CD4-positive, alpha-beta T cell (primary cell): ENCODE data around the gene CERS6. TPM values are rescaled to one million over a fixed set of nuclear protein-coding genes. Genes with fewer than 3 reads are reported as not detected.
A peak's percentile ranks its signal among the peaks of the same experiment; 100 is the strongest.

Source experiments
- ATAC-seq: fragments of 200-7000 bp; cut with Tn5 transposase; one replicate; pipeline ENCODE4 v1.10.0; 2022; ENCODE audit warnings: mild to moderate bottlenecking; ENCODE audit not compliant: poor library complexity
- CTCF ChIA-PET: fragments of 350-600 bp; sonication (Branson Sonifier 250); formaldehyde crosslinking; loops from one replicate; lab custom pipeline; 2021; ENCODE audit warnings: antibody characterized with exemption, inconsistent platforms; lab: Charles Lee
- POLR2A ChIA-PET: fragments of 350-600 bp; sonication (Branson Sonifier 250); formaldehyde crosslinking; loops from one replicate; lab custom pipeline; 2021; ENCODE audit warnings: antibody characterized with exemption, inconsistent platforms; lab: Charles Lee
- DNase-seq, 14 experiments: peaks; one replicate each; pipeline ENCODE4 v3.0.0-alpha.2; 2013 to 2020; ENCODE audit warnings: mixed read lengths in 2 of 14
- H3K27ac ChIP-seq, 2 donors: one replicate each; pipeline versions ENCODE4 v1.5.1 to v1.7.0; 2013; ENCODE audit warnings: low read length in 2 of 2, low read depth in 1 of 2, mild to moderate bottlenecking in 1 of 2
- H3K27me3 ChIP-seq, 2 experiments: 1 replicate in 1 of 2; 2 replicates in 1 of 2; pipeline versions ENCODE4 v1.6.1 to v1.7.0; 2013; ENCODE audit warnings: low read length in 2 of 2, control low read depth in 1 of 2, mild to moderate bottlenecking in 1 of 2, moderate library complexity in 1 of 2; ENCODE audit not compliant: insufficient read depth in 2 of 2, control insufficient read depth in 1 of 2
- H3K36me3 ChIP-seq: one replicate; pipeline ENCODE4 v1.6.1; 2013; ENCODE audit warnings: low read length, control low read depth; ENCODE audit not compliant: insufficient read depth
- H3K4me1 ChIP-seq: one replicate; pipeline ENCODE4 v1.6.1; 2013; ENCODE audit warnings: low read length, control low read depth; ENCODE audit not compliant: insufficient read depth
- H3K4me3 ChIP-seq: one replicate; pipeline ENCODE4 v1.5.1; 2013; ENCODE audit warnings: mild to moderate bottlenecking, low read length, moderate library complexity
- H3K9me3 ChIP-seq, 2 experiments: 1 replicate in 1 of 2; 2 replicates in 1 of 2; pipeline versions ENCODE4 v1.6.1 to v1.7.0; 2013; ENCODE audit warnings: low read length in 2 of 2, mild to moderate bottlenecking in 2 of 2, control low read depth in 1 of 2, moderate library complexity in 1 of 2; ENCODE audit not compliant: control insufficient read depth in 1 of 2, insufficient read depth in 1 of 2
- H3K27ac Mint-ChIP-seq: one replicate; pipeline ENCODE4 v1.8.0; 2020; ENCODE audit warnings: mixed read lengths
- H3K27me3 Mint-ChIP-seq: one replicate; pipeline ENCODE4 v1.8.0; 2021; ENCODE audit warnings: mixed read lengths
- H3K36me3 Mint-ChIP-seq: one replicate; pipeline ENCODE4 v1.8.0; 2021; ENCODE audit warnings: low read depth, mixed read lengths
- H3K4me1 Mint-ChIP-seq: one replicate; pipeline ENCODE4 v1.8.0; 2021; ENCODE audit warnings: low read depth, mixed read lengths
- H3K4me3 Mint-ChIP-seq: one replicate; pipeline ENCODE4 v1.8.0; 2020; ENCODE audit warnings: mild to moderate bottlenecking, mixed read lengths
- H3K9me3 Mint-ChIP-seq: one replicate; pipeline ENCODE4 v1.8.0; 2020; ENCODE audit warnings: mixed read lengths
- intact Hi-C, 2 experiments: fragments of 100-400 bp; cut with DNase I in 1 of 2; cut with micrococcal nuclease in 1 of 2; formaldehyde crosslinking; loops; one replicate each; pipeline versions ENCODE4 v1.15.1 to v1.9.0; 2023 to 2025; cut with DNase I, micrococcal nuclease
- total RNA-seq, 174 experiments: library from RNA in 2 of 174; stranded (reverse) in 2 of 174; gene quantifications; one replicate each; pipeline ENCODE4 v1.2.3 and lab custom pipeline; 2021 to 2026
- TF ChIP-seq, protein P1 (sequence below): fragments of 200-600 bp; IDR thresholded peaks from one replicate; pipeline ENCODE4 v1.8.0; 2022; ENCODE audit warnings: antibody characterized with exemption, mild to moderate bottlenecking

Gene CERS6
- total RNA-seq, 2 experiments from 2014 or later: 16.9 to 17.9 TPM

DNA sequence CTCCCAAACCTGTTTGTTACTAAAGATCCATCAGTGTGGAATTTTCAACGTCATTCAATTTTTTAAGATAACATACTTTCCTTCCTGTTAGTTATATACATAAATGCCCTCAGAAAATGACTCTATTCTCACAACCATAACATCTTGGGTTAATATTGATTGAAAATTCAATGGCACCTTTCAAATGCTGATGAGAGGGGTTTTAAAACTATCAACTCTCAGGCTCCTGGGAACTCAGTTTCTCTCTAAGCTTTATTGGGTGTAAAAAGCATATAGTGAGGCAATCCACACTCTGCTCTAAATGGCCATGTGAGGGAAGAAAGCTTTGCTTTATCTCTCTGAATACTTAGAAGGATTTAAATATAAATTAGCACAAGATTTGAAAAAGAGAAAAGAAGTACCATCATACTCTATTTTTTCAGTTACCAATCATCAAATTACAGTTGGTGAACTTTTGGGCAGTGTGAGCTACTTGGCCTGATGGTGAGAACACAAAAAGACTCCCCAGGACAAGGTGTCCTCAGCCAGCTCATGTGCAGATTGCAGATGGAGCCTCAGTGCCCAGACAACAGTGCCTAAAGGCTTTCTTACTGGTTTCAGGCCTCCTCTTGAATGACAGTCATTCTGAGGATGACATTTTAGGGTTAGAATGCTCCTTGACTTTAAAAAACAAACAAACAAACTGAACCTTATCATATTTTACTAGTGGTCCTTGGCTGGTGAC lies 24.6 kb upstream of the CERS6 start:
- no peak for DNase-seq
- ATAC-seq: no peak
- ChIA-PET CTCF (no interaction called here), POLR2A (interaction anchor here (1.1 to 1.2 kb wide), 4 partner anchors 11 to 58 kb away, joined by 3 to 10 read pairs (median 4); no protein-coding TSS in a partner anchor)
- Histone ChIP-seq H3K27me3 (no peaks in the 10 kb centered on the region), H3K36me3 (no peaks in the 10 kb centered on the region), H3K9me3 (no peaks in the 10 kb centered on the region), H3K4me1 (peaks cover 16% of the 10 kb centered on the region), H3K27ac (no peak overlapping the region), H3K4me3 (no peak overlapping the region)
- no peaks in the 10 kb centered on the region for H3K9me3 Mint-ChIP-seq
- peak overlapping the region; percentile 2 for H3K4me3 Mint-ChIP-seq
- H3K27me3 Mint-ChIP-seq: no peaks in the 10 kb centered on the region
- no peaks in the 10 kb centered on the region for H3K36me3 Mint-ChIP-seq
- TF ChIP-seq, protein P1, sequence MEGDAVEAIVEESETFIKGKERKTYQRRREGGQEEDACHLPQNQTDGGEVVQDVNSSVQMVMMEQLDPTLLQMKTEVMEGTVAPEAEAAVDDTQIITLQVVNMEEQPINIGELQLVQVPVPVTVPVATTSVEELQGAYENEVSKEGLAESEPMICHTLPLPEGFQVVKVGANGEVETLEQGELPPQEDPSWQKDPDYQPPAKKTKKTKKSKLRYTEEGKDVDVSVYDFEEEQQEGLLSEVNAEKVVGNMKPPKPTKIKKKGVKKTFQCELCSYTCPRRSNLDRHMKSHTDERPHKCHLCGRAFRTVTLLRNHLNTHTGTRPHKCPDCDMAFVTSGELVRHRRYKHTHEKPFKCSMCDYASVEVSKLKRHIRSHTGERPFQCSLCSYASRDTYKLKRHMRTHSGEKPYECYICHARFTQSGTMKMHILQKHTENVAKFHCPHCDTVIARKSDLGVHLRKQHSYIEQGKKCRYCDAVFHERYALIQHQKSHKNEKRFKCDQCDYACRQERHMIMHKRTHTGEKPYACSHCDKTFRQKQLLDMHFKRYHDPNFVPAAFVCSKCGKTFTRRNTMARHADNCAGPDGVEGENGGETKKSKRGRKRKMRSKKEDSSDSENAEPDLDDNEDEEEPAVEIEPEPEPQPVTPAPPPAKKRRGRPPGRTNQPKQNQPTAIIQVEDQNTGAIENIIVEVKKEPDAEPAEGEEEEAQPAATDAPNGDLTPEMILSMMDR: no peak
- peaks cover 65% of the 10 kb centered on the region for H3K4me1 Mint-ChIP-seq
- intact Hi-C loops: no loop called here
- peak overlapping the region; percentile 78 for H3K27ac Mint-ChIP-seq

DNA sequence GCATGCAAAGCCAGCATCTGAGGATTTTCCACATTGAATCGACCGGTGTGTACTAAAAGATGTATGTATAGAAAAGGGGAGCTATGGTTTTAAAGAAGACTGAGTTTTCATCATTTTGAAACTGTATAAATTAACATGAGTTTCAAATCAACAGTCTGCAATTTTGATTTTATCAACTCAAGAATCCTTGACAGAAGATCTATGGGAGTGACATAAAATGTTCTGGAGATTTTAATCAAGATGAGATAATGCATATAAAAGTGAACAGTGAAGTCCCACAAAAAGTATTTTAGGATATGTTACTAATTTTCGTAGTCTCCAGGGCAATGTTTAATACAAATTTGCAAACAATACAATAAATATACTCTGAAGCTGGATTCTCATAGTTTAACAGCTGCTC lies 24.0 kb upstream of the CERS6 start:
- H3K27ac Mint-ChIP-seq: peak overlapping the region; percentile 78
- DNase-seq (no peak), ATAC-seq (no peak)
- H3K9me3 Mint-ChIP-seq: no peaks in the 10 kb centered on the region
- ChIA-PET POLR2A (interaction anchor here (0.9 to 1.2 kb wide), 6 partner anchors 11 to 57 kb away, joined by 3 to 10 read pairs (median 4); no protein-coding TSS in a partner anchor), CTCF (no interaction called here)
- no peaks in the 10 kb centered on the region for H3K36me3 Mint-ChIP-seq
- Histone ChIP-seq H3K4me1 (peaks cover 18% of the 10 kb centered on the region), H3K27me3 (no peaks in the 10 kb centered on the region), H3K27ac (no peak overlapping the region), H3K4me3 (no peak overlapping the region), H3K9me3 (no peaks in the 10 kb centered on the region), H3K36me3 (no peaks in the 10 kb centered on the region)
- peak overlapping the region; percentile 2 for H3K4me3 Mint-ChIP-seq
- peaks cover 68% of the 10 kb centered on the region for H3K4me1 Mint-ChIP-seq
- intact Hi-C loops: no loop called here
- H3K27me3 Mint-ChIP-seq: no peaks in the 10 kb centered on the region
- TF ChIP-seq, protein P1: no peak

DNA sequence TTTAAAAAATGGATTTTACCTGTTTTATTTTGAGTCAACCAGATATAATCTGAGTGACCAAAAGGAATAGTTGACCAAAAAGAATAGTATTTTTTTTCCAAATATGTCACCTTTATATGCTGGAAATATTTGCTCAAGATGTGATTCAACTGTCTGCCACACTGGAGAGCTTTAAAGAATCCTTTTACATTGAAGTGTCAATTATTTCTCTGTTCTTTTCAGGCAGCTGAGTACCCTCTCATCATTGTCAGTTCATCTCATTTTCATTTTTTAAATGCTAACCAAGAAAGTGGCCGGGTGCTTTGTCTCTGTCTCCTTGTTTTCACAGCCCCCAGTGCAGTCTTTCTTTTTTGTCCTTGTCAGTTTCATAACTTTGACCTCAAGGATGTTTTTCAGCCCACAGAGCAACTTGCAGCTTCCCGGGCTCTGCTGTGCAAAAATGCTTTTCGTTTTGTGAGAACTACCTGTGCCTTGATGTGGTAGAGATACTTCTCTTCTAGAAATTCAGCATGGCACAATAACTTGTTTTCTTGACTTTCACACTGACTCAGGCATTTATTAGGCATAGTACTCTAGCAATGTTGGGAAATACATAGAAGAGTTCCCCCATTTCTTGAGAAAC lies 23.4 kb upstream of the CERS6 start:
- TF ChIP-seq, protein P1: no peak
- intact Hi-C loops: no loop called here
- Mint-ChIP-seq H3K36me3 (no peaks in the 10 kb centered on the region), H3K4me3 (peak overlapping the region; percentile 60), H3K4me1 (peaks cover 73% of the 10 kb centered on the region), H3K9me3 (no peaks in the 10 kb centered on the region), H3K27me3 (no peaks in the 10 kb centered on the region), H3K27ac (peak overlapping the region; percentile 78)
- Histone ChIP-seq H3K36me3 (no peaks in the 10 kb centered on the region), H3K9me3 (no peaks in the 10 kb centered on the region), H3K4me3 (no peak overlapping the region), H3K27ac (no peak overlapping the region), H3K4me1 (peaks cover 18% of the 10 kb centered on the region), H3K27me3 (no peaks in the 10 kb centered on the region)
- ATAC-seq (peak; percentile 77), DNase-seq (peak in 11 of 14 experiments; percentile 5 to 58 (median 38))
- ChIA-PET POLR2A (interaction anchor here (0.9 to 1.5 kb wide), 6 partner anchors 10 to 57 kb away, joined by 3 to 10 read pairs (median 4); partner anchors contain the start of gene CERS6), CTCF (no interaction called here)
